Spleen (tissue), 11 donors: ENCODE data around the gene NUP43. TPM values are rescaled to one million over a fixed set of nuclear protein-coding genes. Genes with fewer than 3 reads are reported as not detected.
"Not testable (repeated sequence)": the region's sequence is repeated elsewhere in the genome, so short reads cannot be mapped to it uniquely, and the experiment has no call there.

Source experiments
- DNase-seq: peaks from one replicate; pipeline ENCODE4 v3.0.0-alpha.2; 2020
- H3K27ac ChIP-seq, 8 donors: fragments of 200-600 bp; sonication (generic) in 7 of 8; 1 replicate in 4 of 8; 2 replicates in 4 of 8; pipeline versions ENCODE4 v1.5.0 to v1.8.0; 2016 to 2021; ENCODE audit warnings: inconsistent platforms in 4 of 8, mild to moderate bottlenecking in 4 of 8, moderate library complexity in 1 of 8
- H3K27me3 ChIP-seq, 7 donors: fragments of 200-600 bp; sonication (generic) in 6 of 7; replicated peaks in 1 of 7; 1 replicate in 4 of 7; 2 replicates in 3 of 7; pipeline versions ENCODE4 v1.5.0 to v1.8.0; 2016 to 2021; ENCODE audit warnings: inconsistent platforms in 3 of 7, mild to moderate bottlenecking in 1 of 7
- H3K36me3 ChIP-seq, 6 donors: fragments of 200-600 bp; sonication (generic) in 5 of 6; 1 replicate in 4 of 6; 2 replicates in 2 of 6; pipeline versions ENCODE4 v1.5.0 to v1.8.0; 2016 to 2021; ENCODE audit warnings: inconsistent platforms in 2 of 6
- H3K4me1 ChIP-seq, 6 donors: fragments of 200-600 bp; sonication (generic) in 5 of 6; 1 replicate in 3 of 6; 2 replicates in 3 of 6; pipeline versions ENCODE4 v1.5.0 to v1.8.0; 2016 to 2021; ENCODE audit warnings: inconsistent platforms in 3 of 6
- H3K4me3 ChIP-seq, 8 donors: fragments of 200-600 bp; sonication (generic) in 7 of 8; 1 replicate in 4 of 8; 2 replicates in 4 of 8; pipeline versions ENCODE4 v1.5.0 to v1.8.0; 2016 to 2021; ENCODE audit warnings: inconsistent platforms in 4 of 8, mild to moderate bottlenecking in 4 of 8, moderate library complexity in 2 of 8
- H3K9me3 ChIP-seq, 8 donors: fragments of 200-600 bp; sonication (generic) in 7 of 8; 1 replicate in 4 of 8; 2 replicates in 4 of 8; pipeline versions ENCODE4 v1.5.0 to v1.8.0; 2016 to 2021; ENCODE audit warnings: inconsistent platforms in 4 of 8
- CTCF ChIP-seq, 11 experiments: fragments of 200-600 bp in 7 of 11; fragments of 450-650 bp in 4 of 11; sonication (generic) in 4 of 11; IDR thresholded peaks in 8 of 11; conservative IDR thresholded peaks in 3 of 11; 1 replicate in 7 of 11; 2 replicates in 4 of 11; pipeline versions ENCODE4 v1.4.0 to v1.8.0; 2016 to 2021; ENCODE audit warnings: antibody characterized with exemption in 11 of 11, inconsistent platforms in 4 of 11, mild to moderate bottlenecking in 1 of 11
- POLR2A ChIP-seq, 3 donors: fragments of 450-650 bp; IDR thresholded peaks; one replicate each; pipeline ENCODE4 v1.5.1; 2017; ENCODE audit warnings: antibody characterized with exemption in 3 of 3, mild to moderate bottlenecking in 1 of 3
- POLR2AphosphoS5 ChIP-seq, 3 donors: sonication (generic); formaldehyde crosslinking; IDR thresholded peaks; one replicate each; pipeline ENCODE4 v1.5.1; 2017; ENCODE audit warnings: antibody characterized with exemption in 3 of 3
- WGBS, 5 donors: extraction: QIAGEN DNeasy Blood & Tissue Kit in 3 of 5; methylation state at CpG; one replicate each; pipeline versions ENCODE4 v1.1.5 to v1.1.7; 2013 to 2018; 5-methylcytosine and 5-hydroxymethylcytosine counted together
- intact Hi-C: fragments of 100-400 bp; cut with DNase I; formaldehyde crosslinking; loops from one replicate; pipeline ENCODE4 v1.15.0; 2023; ENCODE audit warnings: low total_unique reads
- polyA plus RNA-seq, 3 donors: library from polyadenylated mRNA; stranded (reverse); fragments of 200-250 nt; gene quantifications; one replicate each; pipeline ENCODE4 v1.2.1, GENCODE V29; 2013
- total RNA-seq, 7 donors: library from RNA; depleted of rRNA in 3 of 7; stranded (reverse); fragments of >200 nt in 3 of 7; fragmentation: NEBNext Ultra II Directional in 4 of 7; extraction: Animal tissue kit (Norgen Biotek cat#: 25700) in 4 of 7; gene quantifications; one replicate each; pipeline versions ENCODE4 v1.1.0 to v1.2.1, GENCODE V29; 2016 to 2021
- donor health status: healthy with polysubstance abuse.
- donor health status: DM: no; HTN: no; CAD: no; lungs with moderate emphysema.
- donor health status: DM: no; HTN: no; CAD: no.
- donor health status: Bipolar disorder and iron deficiency.
- donor health status: healthy.
- donor health status: DM: no; HTN: no; CAD: no.
- donor health status: DM: yes; HTN: yes; CAD: no.

NUP43 gene
- total and polyA plus RNA-seq, 10 donors: 8.6 to 49.1 (median 32.9) TPM

- Histone ChIP-seq H3K4me3 (peak overlapping the region in 4 of 8 donors; percentile 77 to 89 (median 80)), H3K27ac (peak overlapping the region in 3 of 8 donors; percentile 94 to 98 (median 97))
Observed at GRCh38 chr6:149751239-149751638, 4.9 kb upstream of the NUP43 start.

GRCh38 chr6:149750136-149750609 lies 3.8 kb upstream of the NUP43 start:
- no peaks in the 10 kb centered on the region for H3K9me3 ChIP-seq
- intact Hi-C loops: no loop called here
- no peaks in the 10 kb centered on the region for H3K27me3 ChIP-seq
- 1 to 2% (median 2%) methylated on average over 19 to 25 of the region's 25 CpGs for WGBS, 5 donors
- TF ChIP-seq CTCF (IDR thresholded peaks at IDR 0.05 in 8 of 11, conservative IDR thresholded peaks at IDR 0.05 in 3 of 11): no peak
- no peak for TF ChIP-seq POLR2AphosphoS5 (IDR thresholded peaks at IDR 0.05)
- TF ChIP-seq POLR2A (IDR thresholded peaks at IDR 0.05): no peak
- H3K4me1 ChIP-seq: peaks cover 28 to 86% (median 67%) of the 10 kb centered on the region in 6 donors
- H3K36me3 ChIP-seq: no peaks in the 10 kb centered on the region
- H3K27ac ChIP-seq: peak overlapping the region; percentile 82 to 98 (median 94)
- H3K4me3 ChIP-seq: peak overlapping the region; percentile 73 to 95 (median 85)
- no peak for DNase-seq

More at GRCh38 chr6:149751239-149751638, 4.9 kb upstream of the NUP43 start:
- no peaks in the 10 kb centered on the region for H3K27me3 ChIP-seq
- peaks cover 0 to under 1% (median 0%) of the 10 kb centered on the region in 6 donors for H3K36me3 ChIP-seq
- no peak for TF ChIP-seq POLR2AphosphoS5 (IDR thresholded peaks at IDR 0.05)
- TF ChIP-seq POLR2A (IDR thresholded peaks at IDR 0.05): no peak
- no peak for TF ChIP-seq CTCF (IDR thresholded peaks at IDR 0.05 in 8 of 11, conservative IDR thresholded peaks at IDR 0.05 in 3 of 11)
- no peaks in the 10 kb centered on the region for H3K9me3 ChIP-seq
- H3K4me1 ChIP-seq: peaks cover 22 to 87% (median 68%) of the 10 kb centered on the region in 6 donors
- 75 to 92% (median 82%) methylated on average over 7 to 8 of the region's 8 CpGs for WGBS, 5 donors
- intact Hi-C loops: no loop called here
- DNase-seq: no peak

- peak in 4 of 11 experiments; percentile 21 to 45 (median 30) for TF ChIP-seq CTCF (IDR thresholded peaks at IDR 0.05 in 8 of 11, conservative IDR thresholded peaks at IDR 0.05 in 3 of 11)
- peak in 2 of 3 donors; percentile 12 to 73 for TF ChIP-seq POLR2A (IDR thresholded peaks at IDR 0.05)
- TF ChIP-seq POLR2AphosphoS5 (IDR thresholded peaks at IDR 0.05): peak; percentile 98 to 99 (median 98)
- H3K4me3 ChIP-seq: peak within 1 kb of the TSS; percentile 73 to 95 (median 85)
- WGBS, 5 donors: 0 to 1% (median 0%) methylated on average over 6 to 60 of the region's 60 CpGs
- intact Hi-C loops: no loop called here
- no peaks in the 10 kb centered on the region for H3K9me3 ChIP-seq
- H3K27ac ChIP-seq: peak within 1 kb of the TSS; percentile 82 to 98 (median 94)
- DNase-seq: peak; percentile 99
- no peaks in the 10 kb centered on the region for H3K27me3 ChIP-seq
- H3K36me3 ChIP-seq: peaks cover 0 to under 1% (median 0%) of the 10 kb centered on the region in 6 donors
- H3K4me1 ChIP-seq: peaks cover 28 to 86% (median 68%) of the 10 kb centered on the region in 6 donors
Observed at GRCh38 chr6:149749594-149750135, 3.3 kb upstream of the NUP43 start, which contains the start of gene PCMT1. Gene PCMT1 (plus strand): TSS chr6:149749741. CDS start chr6:149749902, 161 bp downstream.

GRCh38 chr6:149749082-149749593 lies 2.8 kb upstream of the NUP43 start:
- H3K27ac ChIP-seq: peak overlapping the region; percentile 82 to 98 (median 94)
- H3K4me1 ChIP-seq: peaks cover 32 to 86% (median 67%) of the 10 kb centered on the region in 6 donors
- H3K36me3 ChIP-seq, intact Hi-C loops, H3K27me3 ChIP-seq, DNase-seq, H3K9me3 ChIP-seq: not testable (repeated sequence)
- H3K4me3 ChIP-seq: peak overlapping the region; percentile 73 to 95 (median 85)
- WGBS, 5 donors: 0 to 1% (median 0%) methylated on average over 1 to 25 of the region's 38 CpGs; no CpG with 5 or more reads in 1 of the 5 donors

GRCh38 chr6:149745252-149745651 lies 1.1 kb downstream of the NUP43 start:
- H3K9me3 ChIP-seq, intact Hi-C loops, H3K27ac ChIP-seq, H3K27me3 ChIP-seq, DNase-seq: not testable (repeated sequence)
- 76 to 90% (median 86%) methylated on average over 10 of the region's 10 CpGs for WGBS, 5 donors
- peaks cover 6 to 44% (median 32%) of the 10 kb centered on the region in 6 donors for H3K36me3 ChIP-seq
- peaks cover 15 to 53% (median 33%) of the 10 kb centered on the region in 6 donors for H3K4me1 ChIP-seq
- peak overlapping the region in 6 of 8 donors; percentile 70 to 94 (median 82) for H3K4me3 ChIP-seq
